Measurements from ENCODE around the gene VWA5B1. TPM values are rescaled to one million over a fixed set of nuclear protein-coding genes. Genes with fewer than 3 reads are reported as not detected.

The VWA5B1 gene
- total and polyA plus RNA-seq, 2 of the 4 experiments (the other 2 are of a cell fraction): not detected

DNA sequence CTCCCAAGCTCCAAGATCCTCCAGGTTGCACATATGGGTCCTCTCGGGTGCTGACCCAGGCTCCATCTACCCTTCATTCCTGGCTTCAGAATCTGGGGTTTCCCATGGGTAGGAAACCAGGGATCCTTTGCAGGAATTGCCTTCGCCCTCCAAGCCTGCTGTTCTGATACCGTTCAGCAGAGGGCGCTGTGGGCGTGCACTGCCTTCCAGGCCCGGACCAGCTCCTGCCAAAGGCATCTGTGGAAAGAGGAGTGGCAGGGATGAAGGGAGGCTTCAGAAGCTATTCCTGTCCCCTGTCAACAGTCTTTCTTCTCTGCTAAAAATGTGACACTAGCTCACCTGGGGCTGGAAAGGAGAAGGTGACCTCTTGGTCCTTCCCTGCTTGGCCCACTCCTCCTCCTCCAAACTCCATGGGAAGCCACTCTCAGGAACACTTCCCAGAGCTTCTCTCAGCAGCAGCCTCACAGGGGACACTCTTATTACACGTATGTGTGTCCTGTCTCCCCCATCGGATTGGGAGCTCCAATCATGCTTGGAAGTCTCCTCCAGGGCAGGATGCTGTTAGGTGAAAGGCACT, 71.2 kb downstream of the VWA5B1 start:
- H2AFZ ChIP-seq (replicated peaks; ENCODE audit: low read length, poor library complexity): peak overlapping the region; percentile 47
- intact Hi-C loops (cut with micrococcal nuclease): loop anchor here (1.0 to 5.0 kb wide), 3 partner anchors 70 to 150 kb away; no protein-coding TSS in a partner anchor

More for the DNA sequence above, 71.2 kb downstream of the VWA5B1 start:
- ATAC-seq (ENCODE audit: low read depth) (peak; percentile 62), DNase-seq (peak; percentile 37)
- 20% methylated on average over 2 of the region's 8 CpGs; no CpG with 5 or more reads in 1 of the 2 experiments for WGBS, 2 experiments (ENCODE audit: extremely low coverage in 2 of 2, insufficient read length in 1 of 2)
- Histone ChIP-seq H3K4me2 (ENCODE audit: low read depth, low read length) (no peak overlapping the region), H3K4ac (ENCODE audit: low read depth, low read length) (no peak overlapping the region), H4K20me1 (ENCODE audit: insufficient read depth, low read length) (peaks cover 3% of the 10 kb centered on the region; the same call in 1 of the 2 replicates), H2AK5ac (ENCODE audit: low read depth, low read length) (no peak overlapping the region), H3K4me3 (ENCODE audit: insufficient read depth, low read depth, low read length) (no peak overlapping the region), H3K23ac (ENCODE audit: low read depth, low read length) (no peak overlapping the region), H3K4me1 (ENCODE audit: control insufficient read depth, insufficient read depth, low read length) (peaks cover 11% of the 10 kb centered on the region; the same call in 1 of the 2 replicates), H4K5ac (ENCODE audit: low read depth, low read length) (no peak overlapping the region), H4K8ac (ENCODE audit: low read depth in 2 of 2, low read length in 2 of 2) (no peak overlapping the region), H3K56ac (ENCODE audit: extremely low read depth, insufficient read depth, low read length) (no peak overlapping the region), H3K36me3 (ENCODE audit: control insufficient read depth, insufficient read depth, low read length) (no peaks in the 10 kb centered on the region), H2BK20ac (ENCODE audit: low read depth, low read length) (no peak overlapping the region), H2BK120ac (ENCODE audit: low read depth, low read length) (no peak overlapping the region), H3K9me3 (ENCODE audit: control insufficient read depth, insufficient read depth, low read length) (no peaks in the 10 kb centered on the region), H4K91ac (ENCODE audit: insufficient read depth, low read depth, low read length) (no peak overlapping the region), H3K14ac (replicated peaks; ENCODE audit: low read depth, low read length) (no peak overlapping the region), H2AK9ac (replicated peaks; ENCODE audit: low read depth, low read length, poor library complexity) (no peak overlapping the region), H2BK5ac (ENCODE audit: low read depth, low read length, poor library complexity, severe bottlenecking) (no peak overlapping the region), H3K9me1 (ENCODE audit: insufficient read depth, low read length) (peaks cover 3% of the 10 kb centered on the region; the same call in 1 of the 2 replicates), H3K27me3 (ENCODE audit: control insufficient read depth, insufficient read depth, low read length) (peaks cover 44% of the 10 kb centered on the region), H3K79me1 (ENCODE audit: low read depth in 1 of 2, low read length in 2 of 2) (no peaks in the 10 kb centered on the region), H3K27ac (ENCODE audit: insufficient read depth, low read length) (no peak overlapping the region), H2BK15ac (ENCODE audit: low read depth, low read length) (no peak overlapping the region), H3K18ac (ENCODE audit: low read depth, low read length) (no peak overlapping the region), H3K9ac (ENCODE audit: low read depth, low read length) (no peak overlapping the region)
- TF ChIP-seq FOS (IDR thresholded peaks at IDR 0.05; ENCODE audit: low read depth, low read length) (no peak), POLR2A (IDR thresholded peaks at IDR 0.05; ENCODE audit: low read depth, low read length) (no peak), RFX5 (IDR thresholded peaks at IDR 0.05; ENCODE audit: low read depth, low read length) (no peak), RCOR1 (IDR thresholded peaks at IDR 0.05; ENCODE audit: insufficient replicate concordance, low read length) (no peak), MAFK (IDR thresholded peaks at IDR 0.05; ENCODE audit: low read depth, low read length) (no peak), MXI1 (IDR thresholded peaks at IDR 0.05; ENCODE audit: borderline replicate concordance, low read depth, low read length) (no peak), ELK1 (IDR thresholded peaks at IDR 0.05; ENCODE audit: borderline replicate concordance, low read depth, low read length) (no peak), NFE2L2 (IDR thresholded peaks at IDR 0.05; ENCODE audit: low read depth, low read length) (no peak), RAD21 (IDR thresholded peaks at IDR 0.05; ENCODE audit: low read length) (peak; percentile 86), CHD1 (IDR thresholded peaks at IDR 0.05; ENCODE audit: low read depth, low read length) (no peak), MAZ (IDR thresholded peaks at IDR 0.05; ENCODE audit: borderline replicate concordance, low read depth, low read length) (no peak), CEBPB (IDR thresholded peaks at IDR 0.05; ENCODE audit: low read depth, low read length) (no peak), CTCF (conservative IDR thresholded peaks at IDR 0.05; ENCODE audit: low read depth, low read length) (peak; percentile 81), SMC3 (IDR thresholded peaks at IDR 0.05; ENCODE audit: low read depth, low read length) (peak; percentile 86), BHLHE40 (IDR thresholded peaks at IDR 0.05; ENCODE audit: low read depth, low read length) (no peak)
- TF ChIP-seq, protein P1, sequence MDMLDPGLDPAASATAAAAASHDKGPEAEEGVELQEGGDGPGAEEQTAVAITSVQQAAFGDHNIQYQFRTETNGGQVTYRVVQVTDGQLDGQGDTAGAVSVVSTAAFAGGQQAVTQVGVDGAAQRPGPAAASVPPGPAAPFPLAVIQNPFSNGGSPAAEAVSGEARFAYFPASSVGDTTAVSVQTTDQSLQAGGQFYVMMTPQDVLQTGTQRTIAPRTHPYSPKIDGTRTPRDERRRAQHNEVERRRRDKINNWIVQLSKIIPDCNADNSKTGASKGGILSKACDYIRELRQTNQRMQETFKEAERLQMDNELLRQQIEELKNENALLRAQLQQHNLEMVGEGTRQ (IDR thresholded peaks at IDR 0.05; ENCODE audit: low read depth, low read length): no peak
- ChIA-PET CTCF (interaction anchor here (0.6 to 1.7 kb wide), 13 partner anchors 8 to 133 kb away, joined by 3 to 14 read pairs (median 4); no protein-coding TSS in a partner anchor), POLR2A (ENCODE audit: unreplicated experiment) (interaction anchor here (1.0 kb wide), 1 partner anchor 121 kb away, joined by 4 read pairs; no protein-coding TSS in a partner anchor)
- BruUV-seq (replicated peaks): no TSS peak
- in situ Hi-C loops (cut with MboI; ENCODE audit: low sequenced_read_pairs): no loop called here
- dilution Hi-C loops (cut with HindIII; ENCODE audit: low sequenced_read_pairs, unreplicated experiment): no loop called here

All from IMR-90 (cell line).